ENCODE data around the gene MAVS. TPM values are rescaled to one million over a fixed set of nuclear protein-coding genes. Genes with fewer than 3 reads are reported as not detected.

The MAVS gene
- total and polyA plus RNA-seq, 9 of the 15 experiments (the other 6 are each of a cell fraction or from before 2014, with no cell fraction given), result 1.6 to 22.0 (median 11.3) TPM

DNA sequence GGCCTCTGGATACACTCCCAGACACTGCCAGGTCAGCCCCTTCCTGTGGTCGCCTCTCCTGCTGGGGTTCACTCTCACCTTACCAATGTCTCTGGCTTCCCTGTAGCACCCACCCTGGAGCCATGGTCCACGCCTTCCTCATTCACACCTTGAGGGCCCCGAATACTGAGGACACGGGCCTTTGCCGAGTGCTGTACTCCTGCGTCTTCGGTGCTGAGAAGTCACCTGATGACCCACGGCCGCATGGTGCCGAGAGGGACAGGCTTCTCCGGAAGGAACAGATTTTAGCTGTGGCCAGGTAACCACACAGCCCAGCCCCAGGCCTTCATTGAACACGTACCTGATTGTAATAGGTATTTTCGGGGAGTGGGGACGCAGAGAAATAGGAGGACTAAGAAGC lies 24.6 kb upstream of the MAVS start:
- peaks cover 18 to 29% of the 10 kb centered on the region in 2 experiments for H3K4me1 ChIP-seq (replicated peaks in 1 of 2; ENCODE audit: control insufficient read depth in 2 of 2, insufficient read depth in 2 of 2, low read length in 2 of 2)
- in situ Hi-C loops (cut with MboI) (no loop called here), intact Hi-C loops (cut with micrococcal nuclease) (loop anchor here (2.0 kb wide), 2 partner anchors 25 to 35 kb away; partner anchors contain the start of genes CENPB and MAVS)
- H3K4me3 ChIP-seq, result no peak overlapping the region
- H2AFZ ChIP-seq (ENCODE audit: low read depth, low read length), result no peak overlapping the region
- no peak for TF ChIP-seq ELF4 (CRISPR knock-in tag; IDR thresholded peaks at IDR 0.05)
- no peak for TF ChIP-seq YBX1 (IDR thresholded peaks at IDR 0.05)
- TF ChIP-seq, protein P1, sequence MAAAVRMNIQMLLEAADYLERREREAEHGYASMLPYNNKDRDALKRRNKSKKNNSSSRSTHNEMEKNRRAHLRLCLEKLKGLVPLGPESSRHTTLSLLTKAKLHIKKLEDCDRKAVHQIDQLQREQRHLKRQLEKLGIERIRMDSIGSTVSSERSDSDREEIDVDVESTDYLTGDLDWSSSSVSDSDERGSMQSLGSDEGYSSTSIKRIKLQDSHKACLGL (CRISPR knock-in tag; IDR thresholded peaks at IDR 0.05; ENCODE audit: borderline replicate concordance, poor library complexity, severe bottlenecking), result no peak
- TF ChIP-seq ZNF584 (CRISPR knock-in tag; IDR thresholded peaks at IDR 0.05; ENCODE audit: low read depth), result no peak
- TF ChIP-seq BRF1 (IDR thresholded peaks at IDR 0.05; ENCODE audit: borderline replicate concordance, extremely low read depth, insufficient read length), result no peak
- no peak for TF ChIP-seq SMARCA4 (IDR thresholded peaks at IDR 0.05)
- no peak for TF ChIP-seq HMG20B (CRISPR knock-in tag; IDR thresholded peaks at IDR 0.05)
- no peak for TF ChIP-seq ELF2 (CRISPR knock-in tag; IDR thresholded peaks at IDR 0.05)
- TF ChIP-seq, protein P2, sequence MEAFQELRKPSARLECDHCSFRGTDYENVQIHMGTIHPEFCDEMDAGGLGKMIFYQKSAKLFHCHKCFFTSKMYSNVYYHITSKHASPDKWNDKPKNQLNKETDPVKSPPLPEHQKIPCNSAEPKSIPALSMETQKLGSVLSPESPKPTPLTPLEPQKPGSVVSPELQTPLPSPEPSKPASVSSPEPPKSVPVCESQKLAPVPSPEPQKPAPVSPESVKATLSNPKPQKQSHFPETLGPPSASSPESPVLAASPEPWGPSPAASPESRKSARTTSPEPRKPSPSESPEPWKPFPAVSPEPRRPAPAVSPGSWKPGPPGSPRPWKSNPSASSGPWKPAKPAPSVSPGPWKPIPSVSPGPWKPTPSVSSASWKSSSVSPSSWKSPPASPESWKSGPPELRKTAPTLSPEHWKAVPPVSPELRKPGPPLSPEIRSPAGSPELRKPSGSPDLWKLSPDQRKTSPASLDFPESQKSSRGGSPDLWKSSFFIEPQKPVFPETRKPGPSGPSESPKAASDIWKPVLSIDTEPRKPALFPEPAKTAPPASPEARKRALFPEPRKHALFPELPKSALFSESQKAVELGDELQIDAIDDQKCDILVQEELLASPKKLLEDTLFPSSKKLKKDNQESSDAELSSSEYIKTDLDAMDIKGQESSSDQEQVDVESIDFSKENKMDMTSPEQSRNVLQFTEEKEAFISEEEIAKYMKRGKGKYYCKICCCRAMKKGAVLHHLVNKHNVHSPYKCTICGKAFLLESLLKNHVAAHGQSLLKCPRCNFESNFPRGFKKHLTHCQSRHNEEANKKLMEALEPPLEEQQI (IDR thresholded peaks at IDR 0.05), result no peak
- TF ChIP-seq PYGO2 (tag; IDR thresholded peaks at IDR 0.05), result no peak
- no peak for TF ChIP-seq MYBL2 (IDR thresholded peaks at IDR 0.05; ENCODE audit: low read depth)
- TF ChIP-seq MYBL2 (CRISPR knock-in tag; IDR thresholded peaks at IDR 0.05; ENCODE audit: borderline replicate concordance), result no peak
- no peak for TF ChIP-seq ARHGAP35 (IDR thresholded peaks at IDR 0.05; ENCODE audit: partially characterized antibody)
- TF ChIP-seq ELF1 (tag; IDR thresholded peaks at IDR 0.05), result no peak
- no peak for TF ChIP-seq BRCA1 (IDR thresholded peaks at IDR 0.05)
- TF ChIP-seq BRCA1 (CRISPR knock-in tag; IDR thresholded peaks at IDR 0.05), result no peak
- no peak for TF ChIP-seq PHB2 (IDR thresholded peaks at IDR 0.05; ENCODE audit: low read depth)
- TF ChIP-seq POU5F1 (IDR thresholded peaks at IDR 0.05; ENCODE audit: borderline replicate concordance, low read depth, low read length, partially characterized antibody), result no peak
- TF ChIP-seq MIER1 (IDR thresholded peaks at IDR 0.05; ENCODE audit: low read depth), result no peak
- TF ChIP-seq KLF1 (tag; IDR thresholded peaks at IDR 0.05), result no peak
- BruUV-seq (replicated peaks), result no TSS peak
- DNase-seq (ENCODE audit: extremely low read depth in 1 of 4, low spot score in 3 of 4) (no peak), FAIRE-seq (no peak), ATAC-seq (no peak)
- ChIA-PET POLR2A (interaction anchor here (2.4 kb wide), 1 partner anchor 21 kb away, joined by 13 read pairs; no protein-coding TSS in a partner anchor), CTCF (ENCODE audit: low intra/inter-chr PET ratio) (no interaction called here)
- no peaks in the 10 kb centered on the region for H3K9me3 ChIP-seq (replicated peaks; ENCODE audit: control insufficient read depth, insufficient read depth, low read depth, low read length)
- H3K27ac ChIP-seq (ENCODE audit: extremely low read depth, low read depth, low read length), result no peak overlapping the region
- H3K9ac ChIP-seq (ENCODE audit: insufficient read depth in 1 of 2, low read depth in 2 of 2, low read length in 2 of 2), result 0 out of 4 replicates have a peak overlapping the region, but pooled peaks of 1 of the 2 experiments have one; percentile 48
- H3K36me3 ChIP-seq (ENCODE audit: control insufficient read depth, insufficient read depth, low read length), result peaks cover 22% of the 10 kb centered on the region; the same call in 2 of the 3 replicates
- peaks cover 13% of the 10 kb centered on the region; the same call in 1 of the 3 replicates for H3K79me2 ChIP-seq (ENCODE audit: control insufficient read depth, insufficient read depth, low read length)
- H3K27me3 ChIP-seq (ENCODE audit: control insufficient read depth in 2 of 2, insufficient read depth in 2 of 2, low read length in 2 of 2), result no peaks in the 10 kb centered on the region
- no peaks in the 10 kb centered on the region for H4K20me1 ChIP-seq (replicated peaks; ENCODE audit: control insufficient read depth, insufficient read depth, low read length)
- 93% methylated on average over 13 of the region's 14 CpGs for WGBS (ENCODE audit: insufficient coverage, low coverage, missing lambda C conversion rate)
- no peaks in the 10 kb centered on the region for H3K9me1 ChIP-seq (ENCODE audit: control insufficient read depth, insufficient read depth, low read length)
- no peak overlapping the region for H3K4me2 ChIP-seq (ENCODE audit: insufficient read depth, low read length)
